Measurements from ENCODE around the gene PODXL2.
"Not testable (repeated sequence)": the region's sequence is repeated elsewhere in the genome, so short reads cannot be mapped to it uniquely, and the experiment has no call there.

PODXL2 gene

GRCh38 chr3:127605547-127605946 is 23.4 kb upstream of the PODXL2 start:
- not testable (repeated sequence) for DNase-seq

GRCh38 chr3:127606086-127606805 is 22.7 kb upstream of the PODXL2 start:
- DNase-seq: no peak

- DNase-seq: no peak
These were observed 21.9 kb upstream of the PODXL2 start for GRCh38 chr3:127606981-127607595.

GRCh38 chr3:127607675-127608361 is 21.2 kb upstream of the PODXL2 start:
- DNase-seq: no peak

- DNase-seq: no peak
These were observed 20.6 kb upstream of the PODXL2 start for GRCh38 chr3:127608362-127608718.

- DNase-seq: no peak
These were observed 18.9 kb upstream of the PODXL2 start for GRCh38 chr3:127610105-127610504.

- DNase-seq: no peak
These were observed 17.7 kb upstream of the PODXL2 start for GRCh38 chr3:127611251-127611650.

GRCh38 chr3:127612966-127613365 is 16.0 kb upstream of the PODXL2 start:
- DNase-seq: no peak

- no peak for DNase-seq
These were observed 15.6 kb upstream of the PODXL2 start for GRCh38 chr3:127613406-127613805.

GRCh38 chr3:127614928-127615589 is 13.9 kb upstream of the PODXL2 start:
- DNase-seq: no peak

- DNase-seq: no peak
These were observed 13.2 kb upstream of the PODXL2 start for GRCh38 chr3:127615631-127616305.

GRCh38 chr3:127616836-127617605 is 12.0 kb upstream of the PODXL2 start:
- DNase-seq: no peak

GRCh38 chr3:127618891-127619290 is 10.1 kb upstream of the PODXL2 start:
- DNase-seq: no peak

- no peak for DNase-seq
These were observed 8.2 kb upstream of the PODXL2 start for GRCh38 chr3:127620637-127621375.

- no peak for DNase-seq
These were observed 7.0 kb upstream of the PODXL2 start for GRCh38 chr3:127622031-127622430.

- no peak for DNase-seq
These were observed 6.0 kb upstream of the PODXL2 start for GRCh38 chr3:127622772-127623576.

GRCh38 chr3:127624063-127624462 is 4.9 kb upstream of the PODXL2 start:
- no peak for DNase-seq

GRCh38 chr3:127625821-127626220 is 3.2 kb upstream of the PODXL2 start:
- no peak for DNase-seq

GRCh38 chr3:127628426-127628787 is 578 bp upstream of the PODXL2 start:
- no peak for DNase-seq
